GM12878 (cell line): Measurements from ENCODE around the gene SF3A1. TPM values are rescaled to one million over a fixed set of nuclear protein-coding genes. Genes with fewer than 3 reads are reported as not detected.
A peak's percentile ranks its signal among the peaks of the same experiment; 100 is the strongest.

ENCODE experiments used
- ATF7 ChIP-seq: fragments of 450-650 bp; IDR thresholded peaks from 2 replicates; pipeline ENCODE4 v1.6.1; 2016; ENCODE audit warnings: low read depth, mild to moderate bottlenecking
- CHD2 ChIP-seq: IDR thresholded peaks from 2 replicates; pipeline ENCODE4 v1.6.1; 2011; ENCODE audit warnings: low read depth, low read length, improper control_type of control experiment, borderline replicate concordance
- EED ChIP-seq: sonication (generic); IDR thresholded peaks from 2 replicates; pipeline ENCODE4 v1.6.1; 2016; ENCODE audit warnings: antibody characterized with exemption, low read depth
- ETV6 ChIP-seq, 2 experiments: fragments of 450-650 bp in 1 of 2; IDR thresholded peaks in 1 of 2; conservative IDR thresholded peaks in 1 of 2; 2 replicates each; pipeline ENCODE4 v1.6.1; 2014; ENCODE audit warnings: antibody characterized with exemption in 1 of 2, borderline replicate concordance in 1 of 2, low read depth in 1 of 2, mild to moderate bottlenecking in 1 of 2, moderate library complexity in 1 of 2
- FOS ChIP-seq: IDR thresholded peaks from 3 replicates; pipeline ENCODE4 v1.6.1; 2011; ENCODE audit warnings: borderline replicate concordance; ENCODE audit not compliant: insufficient read length; ENCODE audit errors: extremely low read depth
- FOXK2 ChIP-seq: fragments of 450-650 bp; IDR thresholded peaks from 2 replicates; pipeline ENCODE4 v1.6.1; 2017; ENCODE audit warnings: mild to moderate bottlenecking, moderate library complexity
- GABPA ChIP-seq: IDR thresholded peaks from 2 replicates; pipeline ENCODE4 v1.6.1; 2014; ENCODE audit warnings: antibody characterized with exemption, low read depth, mild to moderate bottlenecking, inconsistent platforms
- HCFC1 ChIP-seq: fragments of 150-350 bp; IDR thresholded peaks from 2 replicates; pipeline ENCODE4 v1.6.1; 2014; ENCODE audit warnings: low read length
- IKZF2 ChIP-seq, 2 experiments: fragments of 450-650 bp; IDR thresholded peaks; 2 replicates each; pipeline ENCODE4 v1.6.1; 2017; ENCODE audit warnings: mild to moderate bottlenecking in 2 of 2, moderate library complexity in 2 of 2
- KDM1A ChIP-seq: fragments of 200-600 bp; sonication (generic); IDR thresholded peaks from 2 replicates; pipeline ENCODE4 v1.6.1; 2016; ENCODE audit warnings: borderline replicate concordance
- LARP7 ChIP-seq: fragments of 450-650 bp; IDR thresholded peaks from 2 replicates; pipeline ENCODE4 v1.6.1; 2017; ENCODE audit warnings: mild to moderate bottlenecking
- MEF2A ChIP-seq: IDR thresholded peaks from 2 replicates; pipeline ENCODE4 v1.6.1; 2011; ENCODE audit warnings: low read depth, mild to moderate bottlenecking, low read length, moderate library complexity; ENCODE audit not compliant: insufficient read depth
- NKRF ChIP-seq: fragments of 450-650 bp; conservative IDR thresholded peaks from 2 replicates; pipeline ENCODE4 v1.6.1; 2017; ENCODE audit warnings: mild to moderate bottlenecking, moderate library complexity
- NRF1 ChIP-seq: conservative IDR thresholded peaks from 2 replicates; pipeline ENCODE4 v1.6.1; 2011; ENCODE audit warnings: mild to moderate bottlenecking, low read depth, low read length, improper control_type of control experiment
- PML ChIP-seq: IDR thresholded peaks from 2 replicates; pipeline ENCODE4 v1.6.1; 2012; ENCODE audit warnings: low read length, inconsistent platforms
- RBBP5 ChIP-seq: fragments of 200-600 bp; sonication (generic); conservative IDR thresholded peaks from 2 replicates; pipeline ENCODE4 v1.6.1; 2016
- RCOR1 ChIP-seq: conservative IDR thresholded peaks from 2 replicates; pipeline ENCODE4 v1.6.1; 2012; ENCODE audit warnings: low read depth, low read length, improper control_type of control experiment
- SIN3A ChIP-seq: IDR thresholded peaks from 2 replicates; pipeline ENCODE4 v1.6.1; 2012; ENCODE audit warnings: low read depth, low read length, improper control_type of control experiment
- SKIL ChIP-seq: fragments of 450-650 bp; IDR thresholded peaks from 2 replicates; pipeline ENCODE4 v1.6.1; 2017; ENCODE audit warnings: mild to moderate bottlenecking, low read depth, inconsistent platforms; ENCODE audit not compliant: poor library complexity, severe bottlenecking
- SP1 ChIP-seq: IDR thresholded peaks from one replicate; pipeline ENCODE4 v1.6.1; 2011; ENCODE audit warnings: low read depth, low read length
- TCF3 ChIP-seq: IDR thresholded peaks from 2 replicates; pipeline ENCODE4 v1.6.1; 2012; ENCODE audit warnings: low read depth, mild to moderate bottlenecking, low read length, borderline replicate concordance; ENCODE audit not compliant: insufficient read depth
- YY1 ChIP-seq: IDR thresholded peaks from 2 replicates; pipeline ENCODE4 v1.6.1; 2011; ENCODE audit warnings: low read depth, mild to moderate bottlenecking, low read length
- ZBTB4 ChIP-seq: fragments of 450-650 bp; formaldehyde crosslinking; IDR thresholded peaks from 2 replicates; pipeline ENCODE4 v1.4.0; 2022; ENCODE audit warnings: mild to moderate bottlenecking, moderate library complexity
- ZNF207 ChIP-seq: fragments of 450-650 bp; IDR thresholded peaks from 2 replicates; pipeline ENCODE4 v1.6.1; 2014; ENCODE audit warnings: antibody characterized with exemption, mild to moderate bottlenecking, borderline replicate concordance
- ZNF384 ChIP-seq: IDR thresholded peaks from 2 replicates; pipeline ENCODE4 v1.6.1; 2012; ENCODE audit warnings: low read depth, mild to moderate bottlenecking, low read length, improper control_type of control experiment, borderline replicate concordance
- polyA plus RNA-seq, 11 experiments: library from polyadenylated mRNA; depleted of rRNA in 4 of 11; unstranded in 6 of 11; stranded (reverse) in 5 of 11; fragments of >200 nt; fragmentation: Nextera tagmentation in 4 of 11; fragmentation: Illumina TruSeq in 1 of 11; extraction: Ambion mirVana in 4 of 11; extraction: Trizol in 1 of 11; gene quantifications; 1 replicate in 1 of 11; 2 replicates in 10 of 11; pipeline versions ENCODE4 v1.2.1 to v1.2.3, GENCODE V29; 2011 to 2016; ENCODE audit warnings: inconsistent platforms in 2 of 11, missing spikeins in 2 of 11, low read depth in 1 of 11
- total RNA-seq, 4 experiments: library from RNA; depleted of rRNA in 3 of 4; stranded (reverse); fragments of >200 nt in 3 of 4; fragmentation: Illumina TruSeq in 1 of 4; extraction: Trizol in 1 of 4; gene quantifications; 2 replicates each; pipeline versions ENCODE4 v1.2.1 to v1.2.3, GENCODE V29; 2013 to 2021

Gene SF3A1
- total and polyA plus RNA-seq, 10 of the 15 experiments (the other 5 are each of a cell fraction or from before 2014, with no cell fraction given), result 10.4 to 239 (median 46.0) TPM

GRCh38 chr22:30356449-30357235, at the start of gene SF3A1, which contains the start of gene CCDC157 (continued):
- TF ChIP-seq NKRF, result peak; percentile 98
- no peak for TF ChIP-seq FOS
- TF ChIP-seq KDM1A, result no peak
- TF ChIP-seq RBBP5, result no peak
- peak; percentile 88 for TF ChIP-seq GABPA
- no peak for TF ChIP-seq SKIL
- TF ChIP-seq FOXK2, result no peak
- TF ChIP-seq TCF3, result peak; percentile 71
- no peak for TF ChIP-seq EED
- TF ChIP-seq CHD2, result peak; percentile 77
- TF ChIP-seq PML, result peak; percentile 89; the same call in 1 of the 2 replicates
- TF ChIP-seq ZNF384, result no peak
- TF ChIP-seq SP1, result no peak
- TF ChIP-seq SIN3A, result peak; percentile 92
- TF ChIP-seq ZNF207, result 0 out of 2 replicates have a peak, but pooled peaks have one; percentile 26
- no peak for TF ChIP-seq NRF1
- TF ChIP-seq IKZF2 (IDR thresholded peaks at IDR 0.05), result no peak; a peak in 1 of 4 replicates
- no peak for TF ChIP-seq MEF2A
- no peak for TF ChIP-seq ETV6 (conservative IDR thresholded peaks at IDR 0.05 in 1 of 2, IDR thresholded peaks at IDR 0.05 in 1 of 2; ENCODE audit: borderline replicate concordance in 1 of 2, low read depth in 1 of 2)
- no peak for TF ChIP-seq ATF7
- TF ChIP-seq YY1, result peak; percentile 96
- TF ChIP-seq HCFC1, result peak; percentile 66
- no peak for TF ChIP-seq ZBTB4
- TF ChIP-seq LARP7, result peak; percentile 97
- no peak for TF ChIP-seq RCOR1
